GM12878 (cell line): ENCODE measurements around the gene CSTB. TPM values are rescaled to one million over a fixed set of nuclear protein-coding genes. Genes with fewer than 3 reads are reported as not detected.

Experiments
- ATAC-seq: fragments of 200-7000 bp; cut with Tn5 transposase; 3 replicates; pipeline ENCODE4 v1.9.1; 2020; ENCODE audit warnings: mild to moderate bottlenecking, moderate library complexity
- BruUV-seq: library from RNA; stranded (reverse); fragments of 400-500 nt; replicated peaks from 2 replicates; lab custom pipeline; 2021; lab: Mats Ljungman, UMichigan
- CTCF ChIA-PET: fragments of 300-600 bp; sonication (Branson Sonifier 250); formaldehyde crosslinking; extraction: SDS; loops from one replicate; lab custom pipeline; 2021; ENCODE audit warnings: inconsistent platforms; lab: Yijun Ruan, JAX
- POLR2A ChIA-PET: fragments of 350-600 bp; formaldehyde crosslinking; extraction: SDS; loops from one replicate; lab custom pipeline; 2021; ENCODE audit warnings: inconsistent platforms; lab: Charles Lee
- RAD21 ChIA-PET: fragments of 300-600 bp; sonication (Branson Sonifier 250); formaldehyde crosslinking; loops from one replicate; lab custom pipeline; 2023; ENCODE audit warnings: antibody characterized with exemption; ENCODE audit not compliant: unreplicated experiment; lab: Charles Lee
- SMC1A ChIA-PET: fragments of 300-600 bp; sonication (Branson Sonifier 250); formaldehyde crosslinking; loops from one replicate; lab custom pipeline; 2023; ENCODE audit not compliant: unreplicated experiment, uncharacterized antibody; lab: Charles Lee
- DNase-seq: peaks from one replicate; pipeline ENCODE4 v3.0.0-alpha.2; 2011; ENCODE audit warnings: low read depth, low spot score
- FAIRE-seq: peaks from 3 replicates; lab custom pipeline; 2011; peaks lifted over from hg19 to GRCh38; lab: Jason Lieb, UNC
- H2AFZ ChIP-seq: 2 replicates; pipeline ENCODE4 v1.6.0; 2011; ENCODE audit warnings: low read depth, low read length, control low read depth; ENCODE audit not compliant: control insufficient read depth
- H3K27ac ChIP-seq: 2 replicates; pipeline ENCODE4 v1.5.1; 2011; ENCODE audit warnings: control low read depth; ENCODE audit not compliant: control insufficient read depth, insufficient read depth
- H3K27me3 ChIP-seq, 2 experiments: replicated peaks in 1 of 2; 2 replicates each; pipeline versions ENCODE4 v1.6.0 to v1.6.1; 2011; ENCODE audit warnings: low read length in 1 of 2; ENCODE audit not compliant: control insufficient read depth in 2 of 2, insufficient read depth in 2 of 2
- H3K36me3 ChIP-seq, 2 experiments: 2 replicates each; pipeline ENCODE4 v1.5.1; 2011; ENCODE audit warnings: low read length in 1 of 2; ENCODE audit not compliant: control insufficient read depth in 2 of 2, insufficient read depth in 2 of 2
- H3K4me1 ChIP-seq: 2 replicates; pipeline ENCODE4 v1.6.1; 2011; ENCODE audit warnings: mild to moderate bottlenecking, low read length, moderate library complexity, mixed read lengths; ENCODE audit not compliant: control insufficient read depth, insufficient read depth
- H3K4me2 ChIP-seq: 2 replicates; pipeline ENCODE4 v1.6.0; 2011; ENCODE audit warnings: control low read depth; ENCODE audit not compliant: control insufficient read depth, insufficient read depth
- H3K4me3 ChIP-seq: fragments of 200-600 bp; sonication (generic); 2 replicates; pipeline ENCODE4 v1.5.1; 2016
- H3K79me2 ChIP-seq: 2 replicates; pipeline ENCODE4 v1.6.0; 2011; ENCODE audit warnings: low read length; ENCODE audit not compliant: control insufficient read depth, insufficient read depth
- H3K9ac ChIP-seq: 2 replicates; pipeline ENCODE4 v1.8.0; 2011; ENCODE audit warnings: low read length, control low read depth, mixed read lengths; ENCODE audit not compliant: control insufficient read depth, insufficient read depth
- H3K9me3 ChIP-seq: replicated peaks from 3 replicates; pipeline ENCODE4 v1.5.1; 2011; ENCODE audit warnings: mild to moderate bottlenecking, low read length; ENCODE audit not compliant: control insufficient read depth, insufficient read depth
- H4K20me1 ChIP-seq: 2 replicates; pipeline ENCODE4 v1.6.0; 2011; ENCODE audit not compliant: control insufficient read depth, insufficient read depth
- CTCF ChIP-seq, 3 experiments: IDR thresholded peaks in 2 of 3; conservative IDR thresholded peaks in 1 of 3; 2 replicates each; pipeline ENCODE4 v1.5.1; 2011; ENCODE audit warnings: low read depth in 3 of 3, low read length in 3 of 3, mild to moderate bottlenecking in 3 of 3, control low read depth in 2 of 3, moderate library complexity in 2 of 3, inconsistent platforms in 1 of 3, mixed read lengths in 1 of 3; ENCODE audit not compliant: control insufficient read depth in 2 of 3, insufficient read depth in 1 of 3; ENCODE audit errors: extremely low read depth in 1 of 3
- E2F4 ChIP-seq: IDR thresholded peaks from 2 replicates; pipeline ENCODE4 v1.6.1; 2012; ENCODE audit warnings: low read depth, low read length, improper control_type of control experiment
- IRF3 ChIP-seq: fragments of 450-650 bp; IDR thresholded peaks from 2 replicates; pipeline ENCODE4 v1.6.1; 2014; ENCODE audit warnings: mild to moderate bottlenecking
- NKRF ChIP-seq: fragments of 450-650 bp; conservative IDR thresholded peaks from 2 replicates; pipeline ENCODE4 v1.6.1; 2017; ENCODE audit warnings: mild to moderate bottlenecking, moderate library complexity
- POLR2A ChIP-seq: IDR thresholded peaks from 2 replicates; pipeline ENCODE4 v1.6.1; 2011; ENCODE audit warnings: low read depth, mild to moderate bottlenecking, low read length
- SMARCA5 ChIP-seq: fragments of 450-650 bp; IDR thresholded peaks from 2 replicates; pipeline ENCODE4 v1.6.1; 2017; ENCODE audit warnings: mild to moderate bottlenecking
- SMC3 ChIP-seq: IDR thresholded peaks from 2 replicates; pipeline ENCODE4 v1.6.1; 2011; ENCODE audit warnings: low read length, improper control_type of control experiment, borderline replicate concordance
- YBX1 ChIP-seq: fragments of 450-650 bp; IDR thresholded peaks from 2 replicates; pipeline ENCODE4 v1.6.1; 2016; ENCODE audit warnings: antibody characterized with exemption
- YY1 ChIP-seq: IDR thresholded peaks from 2 replicates; pipeline ENCODE4 v1.6.1; 2011; ENCODE audit warnings: low read depth, mild to moderate bottlenecking, low read length
- ZNF24 ChIP-seq: fragments of 450-650 bp; IDR thresholded peaks from 2 replicates; pipeline ENCODE4 v1.6.1; 2017; ENCODE audit warnings: antibody characterized with exemption, mild to moderate bottlenecking
- WGBS: methylation state at CpG from one replicate; pipeline ENCODE4 v1.1.6; 2016; ENCODE audit warnings: low lambda C conversion rate; ENCODE audit not compliant: insufficient replicate concordance, insufficient coverage; ENCODE audit errors: missing lambda C conversion rate; 5-methylcytosine and 5-hydroxymethylcytosine counted together
- in situ Hi-C: fragments of 300-500 bp; cut with MboI; formaldehyde crosslinking; loops from 9 replicates; pipeline ENCODE4 v1.14.3; 2018; ENCODE audit warnings: mixed read lengths
- intact Hi-C: fragments of 100-400 bp; cut with micrococcal nuclease; formaldehyde crosslinking; loops from one replicate; pipeline ENCODE4 v1.14.2; 2022; ENCODE audit not compliant: unreplicated experiment
- polyA plus RNA-seq, 11 experiments: library from polyadenylated mRNA; depleted of rRNA in 4 of 11; unstranded in 6 of 11; stranded (reverse) in 5 of 11; fragments of >200 nt; fragmentation: Nextera tagmentation in 4 of 11; fragmentation: Illumina TruSeq in 1 of 11; extraction: Ambion mirVana in 4 of 11; extraction: Trizol in 1 of 11; gene quantifications; 1 replicate in 1 of 11; 2 replicates in 10 of 11; pipeline versions ENCODE4 v1.2.1 to v1.2.3, GENCODE V29; 2011 to 2016; ENCODE audit warnings: inconsistent platforms in 2 of 11, missing spikeins in 2 of 11, low read depth in 1 of 11
- total RNA-seq, 4 experiments: library from RNA; depleted of rRNA in 3 of 4; stranded (reverse); fragments of >200 nt in 3 of 4; fragmentation: Illumina TruSeq in 1 of 4; extraction: Trizol in 1 of 4; gene quantifications; 2 replicates each; pipeline versions ENCODE4 v1.2.1 to v1.2.3, GENCODE V29; 2013 to 2021

Gene CSTB
- total and polyA plus RNA-seq, 10 of the 15 experiments (the other 5 are each of a cell fraction or from before 2014, with no cell fraction given), result 12.5 to 82.7 (median 41.9) TPM

GRCh38 chr21:43797925-43798715 is 22.0 kb upstream of the CSTB start:
- no TSS peak for BruUV-seq
- Histone ChIP-seq H3K27ac (no peak overlapping the region), H3K36me3 (peaks cover 32 to 69% of the 10 kb centered on the region in 2 experiments), H3K9me3 (no peaks in the 10 kb centered on the region), H3K27me3 (no peaks in the 10 kb centered on the region), H3K79me2 (peaks cover 7% of the 10 kb centered on the region), H3K4me3 (no peak overlapping the region), H3K9ac (no peak overlapping the region), H4K20me1 (no peaks in the 10 kb centered on the region), H3K4me2 (no peak overlapping the region), H2AFZ (no peak overlapping the region), H3K4me1 (no peaks in the 10 kb centered on the region)
- in situ Hi-C loops, result no loop called here
- TF ChIP-seq POLR2A (peak; percentile 44), CTCF (IDR thresholded peaks at IDR 0.05 in 2 of 3, conservative IDR thresholded peaks at IDR 0.05 in 1 of 3; ENCODE audit: control insufficient read depth in 2 of 3, extremely low read depth in 1 of 3, insufficient read depth in 1 of 3, low read depth in 3 of 3, low read length in 3 of 3) (no peak)
- no peak for DNase-seq
- POLR2A ChIA-PET, result no interaction called here
- 94% methylated on average over 30 of the region's 30 CpGs for WGBS
- ATAC-seq, result no peak
- intact Hi-C loops, result no loop called here
- SMC1A ChIA-PET, result interaction anchor here (1.2 kb wide), 1 partner anchor 8 kb away, joined by 4 read pairs; the partner anchor contains the start of gene RRP1
- CTCF ChIA-PET, result interaction anchor here (1.0 kb wide), 1 partner anchor 8 kb away, joined by 3 read pairs; no protein-coding TSS in a partner anchor
- no peak for FAIRE-seq
- RAD21 ChIA-PET, result no interaction called here

- FAIRE-seq (no peak), ATAC-seq (no peak), DNase-seq (no peak)
- Histone ChIP-seq H3K79me2 (peaks cover 14% of the 10 kb centered on the region), H2AFZ (no peak overlapping the region), H3K27me3 (no peaks in the 10 kb centered on the region), H3K36me3 (peaks cover 34 to 69% of the 10 kb centered on the region in 2 experiments), H4K20me1 (no peaks in the 10 kb centered on the region), H3K4me3 (no peak overlapping the region), H3K4me1 (no peaks in the 10 kb centered on the region), H3K9ac (no peak overlapping the region), H3K27ac (no peak overlapping the region), H3K9me3 (no peaks in the 10 kb centered on the region), H3K4me2 (no peak overlapping the region)
- ChIA-PET POLR2A (no interaction called here), SMC1A (no interaction called here), CTCF (no interaction called here), RAD21 (no interaction called here)
- intact Hi-C loops (no loop called here), in situ Hi-C loops (no loop called here)
- BruUV-seq, result no TSS peak
- 95% methylated on average over 19 of the region's 19 CpGs for WGBS
- TF ChIP-seq YBX1 (no peak), YY1 (no peak), IRF3 (no peak), ZNF24 (no peak), NKRF (no peak), SMARCA5 (no peak), SMC3 (no peak), E2F4 (no peak)
These were observed 21.3 kb upstream of the CSTB start for GRCh38 chr21:43797415-43797814.
